Neutrophil (primary cell): ENCODE data around the gene REXO1.

Experiments
- H3K27ac ChIP-seq: fragments of 200-600 bp; sonication (generic); 2 replicates; pipeline ENCODE4 v1.5.1; 2016; ENCODE audit warnings: mild to moderate bottlenecking, moderate library complexity
- H3K27me3 ChIP-seq: fragments of 200-600 bp; sonication (generic); 2 replicates; pipeline ENCODE4 v1.6.0; 2016; ENCODE audit warnings: mild to moderate bottlenecking
- H3K36me3 ChIP-seq: fragments of 200-600 bp; sonication (generic); 2 replicates; pipeline ENCODE4 v1.5.1; 2017
- H3K4me1 ChIP-seq, 2 experiments: fragments of 200-600 bp in 1 of 2; sonication (generic) in 1 of 2; 1 replicate in 1 of 2; 2 replicates in 1 of 2; pipeline versions ENCODE4 v1.5.1 to v1.6.1; 2013 to 2016; ENCODE audit warnings: low read depth in 1 of 2, low read length in 1 of 2, mild to moderate bottlenecking in 1 of 2, moderate library complexity in 1 of 2; ENCODE audit not compliant: control insufficient read depth in 1 of 2, insufficient read depth in 1 of 2
- H3K4me3 ChIP-seq, 2 experiments: fragments of 200-600 bp in 1 of 2; sonication (generic) in 1 of 2; 1 replicate in 1 of 2; 2 replicates in 1 of 2; pipeline ENCODE4 v1.5.1; 2013 to 2016; ENCODE audit warnings: low read depth in 1 of 2, low read length in 1 of 2, mild to moderate bottlenecking in 1 of 2, moderate library complexity in 1 of 2
- H3K9me3 ChIP-seq: fragments of 200-600 bp; sonication (generic); 2 replicates; pipeline ENCODE4 v1.5.1; 2016
- TF ChIP-seq, protein P1 (sequence below): fragments of 200-600 bp; sonication (generic); IDR thresholded peaks from 2 replicates; pipeline ENCODE4 v1.5.1; 2016; ENCODE audit warnings: antibody characterized with exemption

REXO1 gene

DNA sequence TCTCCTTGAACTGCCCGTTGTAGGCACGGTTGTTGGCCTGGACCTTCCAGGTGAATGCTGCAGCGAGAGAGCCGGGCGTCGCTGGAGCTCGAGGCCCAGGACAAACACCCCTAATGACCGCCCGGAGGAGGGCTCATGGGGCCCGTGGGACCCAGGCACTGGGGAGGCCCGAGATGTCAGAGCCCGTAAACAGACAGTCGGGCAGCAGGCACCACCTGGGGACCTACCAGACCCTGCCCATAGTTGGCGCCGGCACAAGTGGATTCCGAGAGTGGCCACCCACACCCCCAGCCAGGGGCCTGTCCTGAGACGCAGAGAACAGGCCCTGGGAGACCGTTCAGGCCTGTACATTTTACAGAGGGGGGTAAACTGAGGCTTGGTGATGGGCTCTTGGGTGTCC is 38.6 kb downstream of the REXO1 start:
- Histone ChIP-seq H3K36me3 (peaks cover 37% of the 10 kb centered on the region), H3K4me1 (peaks cover 16 to 18% of the 10 kb centered on the region in 2 experiments), H3K27me3 (no peaks in the 10 kb centered on the region), H3K27ac (no peak overlapping the region), H3K9me3 (no peaks in the 10 kb centered on the region), H3K4me3 (no peak overlapping the region)
- TF ChIP-seq, protein P1, sequence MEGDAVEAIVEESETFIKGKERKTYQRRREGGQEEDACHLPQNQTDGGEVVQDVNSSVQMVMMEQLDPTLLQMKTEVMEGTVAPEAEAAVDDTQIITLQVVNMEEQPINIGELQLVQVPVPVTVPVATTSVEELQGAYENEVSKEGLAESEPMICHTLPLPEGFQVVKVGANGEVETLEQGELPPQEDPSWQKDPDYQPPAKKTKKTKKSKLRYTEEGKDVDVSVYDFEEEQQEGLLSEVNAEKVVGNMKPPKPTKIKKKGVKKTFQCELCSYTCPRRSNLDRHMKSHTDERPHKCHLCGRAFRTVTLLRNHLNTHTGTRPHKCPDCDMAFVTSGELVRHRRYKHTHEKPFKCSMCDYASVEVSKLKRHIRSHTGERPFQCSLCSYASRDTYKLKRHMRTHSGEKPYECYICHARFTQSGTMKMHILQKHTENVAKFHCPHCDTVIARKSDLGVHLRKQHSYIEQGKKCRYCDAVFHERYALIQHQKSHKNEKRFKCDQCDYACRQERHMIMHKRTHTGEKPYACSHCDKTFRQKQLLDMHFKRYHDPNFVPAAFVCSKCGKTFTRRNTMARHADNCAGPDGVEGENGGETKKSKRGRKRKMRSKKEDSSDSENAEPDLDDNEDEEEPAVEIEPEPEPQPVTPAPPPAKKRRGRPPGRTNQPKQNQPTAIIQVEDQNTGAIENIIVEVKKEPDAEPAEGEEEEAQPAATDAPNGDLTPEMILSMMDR: no peak

DNA sequence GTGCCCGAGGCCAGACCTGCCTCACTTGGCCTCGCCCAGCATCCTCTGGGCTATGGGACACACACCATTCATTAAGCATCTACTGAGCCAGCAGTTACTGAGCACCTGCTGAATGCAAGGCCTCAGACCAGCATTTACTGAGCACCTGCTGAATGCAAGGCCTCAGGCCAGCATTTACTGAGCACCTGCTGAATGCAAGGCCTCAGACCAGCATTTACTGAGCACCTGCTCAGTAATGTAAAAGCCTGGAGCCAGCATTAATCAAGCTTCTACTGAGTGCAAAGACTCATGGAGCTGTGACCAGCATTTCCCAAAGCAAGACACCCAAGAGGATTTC is 39.9 kb downstream of the REXO1 start:
- no peaks in the 10 kb centered on the region for H3K27me3 ChIP-seq
- no peak overlapping the region for H3K27ac ChIP-seq
- peaks cover 40% of the 10 kb centered on the region for H3K36me3 ChIP-seq
- TF ChIP-seq, protein P1: no peak
- H3K4me3 ChIP-seq: no peak overlapping the region
- peaks cover 13 to 17% of the 10 kb centered on the region in 2 experiments for H3K4me1 ChIP-seq
- H3K9me3 ChIP-seq: no peaks in the 10 kb centered on the region

GRCh38 chr19:1807695-1808394 is 40.4 kb downstream of the REXO1 start:
- Histone ChIP-seq H3K4me1 (peaks cover 8 to 12% of the 10 kb centered on the region in 2 experiments), H3K27ac (no peak overlapping the region), H3K27me3 (no peaks in the 10 kb centered on the region), H3K9me3 (no peaks in the 10 kb centered on the region), H3K36me3 (peaks cover 45% of the 10 kb centered on the region), H3K4me3 (no peak overlapping the region)
- TF ChIP-seq, protein P1: no peak

DNA sequence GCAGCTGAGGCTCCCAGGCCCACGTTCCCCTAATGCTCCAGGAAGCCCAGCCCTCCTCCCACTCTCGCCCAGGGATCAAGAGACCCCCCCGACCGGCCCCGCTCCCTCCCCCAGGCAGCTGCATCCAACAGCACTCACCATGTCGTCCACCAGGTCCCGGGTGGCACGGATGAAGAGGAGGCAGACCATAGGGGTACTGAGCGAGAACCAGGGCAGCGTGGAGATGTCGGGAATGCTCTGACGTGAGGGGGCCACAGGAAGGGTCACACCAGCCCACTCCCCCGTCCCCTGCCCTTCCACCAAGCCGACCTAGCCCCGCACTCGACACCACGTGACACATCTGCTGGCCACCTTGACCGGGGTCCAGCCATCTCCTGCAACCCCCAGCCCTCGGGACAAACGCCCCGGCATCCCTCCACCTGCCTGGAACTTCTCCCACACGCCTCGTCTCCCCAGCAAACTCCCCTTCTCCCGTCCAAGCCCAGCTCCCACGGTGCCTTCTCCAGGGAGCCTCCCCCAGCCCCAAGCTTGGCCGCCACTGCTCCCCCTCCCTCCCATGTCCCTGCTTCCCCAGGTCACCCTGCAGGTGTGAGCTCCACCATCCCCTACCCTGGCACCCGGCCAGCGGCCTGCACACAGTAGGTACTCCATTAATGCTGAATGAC is 41.1 kb downstream of the REXO1 start:
- peaks cover 6 to 9% of the 10 kb centered on the region in 2 experiments for H3K4me1 ChIP-seq
- no peak overlapping the region for H3K27ac ChIP-seq
- H3K27me3 ChIP-seq: no peaks in the 10 kb centered on the region
- TF ChIP-seq, protein P1: no peak
- H3K4me3 ChIP-seq: no peak overlapping the region
- H3K36me3 ChIP-seq: peaks cover 45% of the 10 kb centered on the region
- no peaks in the 10 kb centered on the region for H3K9me3 ChIP-seq

DNA sequence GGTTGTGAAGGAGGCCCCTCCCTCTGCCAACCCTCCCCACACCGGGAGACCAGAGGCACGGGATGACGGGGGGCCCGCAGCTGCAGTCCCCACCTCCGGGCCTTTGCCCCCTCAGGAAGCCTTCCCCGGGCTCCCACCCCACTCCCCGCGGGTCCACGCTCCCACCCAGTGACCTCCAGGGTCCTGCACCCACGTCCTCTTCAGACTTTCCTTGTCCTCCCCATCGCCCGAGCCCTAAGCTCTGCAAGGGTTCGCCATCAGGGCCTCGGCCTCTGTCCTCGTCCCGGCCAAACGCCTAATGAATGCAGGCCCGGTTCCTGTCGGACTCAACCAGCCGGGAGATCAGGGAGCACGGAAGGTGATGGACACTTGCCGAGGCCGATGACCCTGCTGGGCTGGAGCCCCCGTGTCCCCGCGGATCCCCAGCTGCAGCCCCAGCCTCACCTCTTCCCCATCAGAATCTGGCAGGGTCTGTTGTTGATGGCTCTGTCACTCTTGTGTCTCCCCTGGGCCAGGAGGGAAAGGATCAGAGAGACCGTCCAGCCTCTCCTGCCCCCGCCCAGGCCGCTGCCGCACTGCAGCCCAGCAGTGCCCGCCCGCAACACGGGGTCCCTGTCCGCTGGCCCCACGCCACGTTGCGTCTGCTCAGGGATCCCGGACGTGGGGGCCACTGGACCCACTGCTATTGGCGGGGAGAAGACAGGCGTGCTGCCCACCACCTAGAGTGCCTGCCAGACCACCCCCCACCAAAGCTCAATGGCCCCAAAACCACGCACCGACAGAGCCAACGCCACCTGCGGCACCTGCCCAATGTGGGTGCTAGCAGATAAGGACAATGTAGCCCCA is 41.9 kb downstream of the REXO1 start:
- no peaks in the 10 kb centered on the region for H3K27me3 ChIP-seq
- no peak overlapping the region for H3K4me3 ChIP-seq
- peaks cover 46% of the 10 kb centered on the region for H3K36me3 ChIP-seq
- peaks cover under 1 to 2% of the 10 kb centered on the region in 2 experiments for H3K4me1 ChIP-seq
- H3K9me3 ChIP-seq: no peaks in the 10 kb centered on the region
- H3K27ac ChIP-seq: no peak overlapping the region
- TF ChIP-seq, protein P1: no peak
